ENCODE results near the gene NDUFC2.
"Not testable (repeated sequence)": the region's sequence is repeated elsewhere in the genome, so short reads cannot be mapped to it uniquely, and the experiment has no call there.

NDUFC2 gene

GRCh38 chr11:78078218-78079167 is 1.2 kb downstream of the NDUFC2 start:
- no peak for DNase-seq

GRCh38 chr11:78077592-78077991 is 2.1 kb downstream of the NDUFC2 start:
- not testable (repeated sequence) for DNase-seq

- no peak for DNase-seq
These were observed 2.8 kb downstream of the NDUFC2 start for GRCh38 chr11:78076733-78077403.

GRCh38 chr11:78074756-78075155 is 4.9 kb downstream of the NDUFC2 start:
- no peak for DNase-seq

GRCh38 chr11:78072455-78072854 is 7.2 kb downstream of the NDUFC2 start:
- DNase-seq, result no peak

- DNase-seq, result no peak
These were observed 7.9 kb downstream of the NDUFC2 start for GRCh38 chr11:78071717-78072116.

GRCh38 chr11:78070621-78071020 is 9.0 kb downstream of the NDUFC2 start:
- no peak for DNase-seq

- DNase-seq, result no peak
These were observed 10.2 kb downstream of the NDUFC2 start for GRCh38 chr11:78069465-78069864.

GRCh38 chr11:78067704-78068103 is 12.0 kb downstream of the NDUFC2 start:
- DNase-seq, result no peak

GRCh38 chr11:78066471-78066870 is 13.2 kb downstream of the NDUFC2 start:
- no peak for DNase-seq

- no peak for DNase-seq
These were observed 14.5 kb downstream of the NDUFC2 start for GRCh38 chr11:78065203-78065602.

- DNase-seq, result no peak
These were observed 16.1 kb downstream of the NDUFC2 start, which contains the start of gene THRSP for GRCh38 chr11:78063440-78064181. Gene THRSP (plus strand): TSS chr11:78063861. CDS start chr11:78063882, 21 bp downstream.

- DNase-seq, result no peak
These were observed 17.0 kb downstream of the NDUFC2 start for GRCh38 chr11:78062671-78063070.

GRCh38 chr11:78061921-78062311 is 17.7 kb downstream of the NDUFC2 start:
- no peak for DNase-seq

- no peak for DNase-seq
These were observed 18.4 kb downstream of the NDUFC2 start for GRCh38 chr11:78061088-78061920.

GRCh38 chr11:78060533-78060932 is 19.1 kb downstream of the NDUFC2 start:
- no peak for DNase-seq

GRCh38 chr11:78059749-78060328 is 19.8 kb downstream of the NDUFC2 start:
- DNase-seq, result not testable (repeated sequence)

- DNase-seq, result no peak
These were observed 22.1 kb downstream of the NDUFC2 start for GRCh38 chr11:78057462-78058055.

GRCh38 chr11:78056093-78056492 is 23.6 kb downstream of the NDUFC2 start:
- DNase-seq, result no peak

- no peak for DNase-seq
These were observed 24.7 kb downstream of the NDUFC2 start for GRCh38 chr11:78054971-78055370.

All from NCI-H2171 (cell line).